Endothelial cell of umbilical vein (primary cell): Measurements from ENCODE around the gene GRK5.

Experiments
- EZH2 ChIP-seq: IDR thresholded peaks from 2 replicates; pipeline ENCODE4 v1.6.1; 2012; ENCODE audit warnings: borderline replicate concordance, low read depth, mild to moderate bottlenecking, moderate library complexity, low read length, inconsistent platforms; ENCODE audit not compliant: severe bottlenecking
- JUN ChIP-seq: IDR thresholded peaks from 2 replicates; pipeline ENCODE4 v1.6.1; 2011; ENCODE audit warnings: borderline replicate concordance, low read depth; ENCODE audit not compliant: insufficient read length, insufficient read depth
- POLR2A ChIP-seq: IDR thresholded peaks from 2 replicates; pipeline ENCODE4 v1.6.1; 2012; ENCODE audit warnings: low read depth, mild to moderate bottlenecking, control low read depth, low read length
- TF ChIP-seq, protein P1 (sequence below), 2 donors: IDR thresholded peaks; 1 replicate in 1 of 2; 2 replicates in 1 of 2; pipeline ENCODE4 v1.5.1; 2011; ENCODE audit warnings: low read length in 2 of 2, mild to moderate bottlenecking in 2 of 2, moderate library complexity in 2 of 2, control low read depth in 1 of 2, inconsistent platforms in 1 of 2, low read depth in 1 of 2; ENCODE audit not compliant: insufficient read depth in 1 of 2; ENCODE audit errors: extremely low read depth in 1 of 2
- TF ChIP-seq, protein P2 (sequence below): IDR thresholded peaks from 2 replicates; pipeline ENCODE4 v1.6.1; 2011; ENCODE audit not compliant: insufficient read depth, insufficient read length

DNA sequence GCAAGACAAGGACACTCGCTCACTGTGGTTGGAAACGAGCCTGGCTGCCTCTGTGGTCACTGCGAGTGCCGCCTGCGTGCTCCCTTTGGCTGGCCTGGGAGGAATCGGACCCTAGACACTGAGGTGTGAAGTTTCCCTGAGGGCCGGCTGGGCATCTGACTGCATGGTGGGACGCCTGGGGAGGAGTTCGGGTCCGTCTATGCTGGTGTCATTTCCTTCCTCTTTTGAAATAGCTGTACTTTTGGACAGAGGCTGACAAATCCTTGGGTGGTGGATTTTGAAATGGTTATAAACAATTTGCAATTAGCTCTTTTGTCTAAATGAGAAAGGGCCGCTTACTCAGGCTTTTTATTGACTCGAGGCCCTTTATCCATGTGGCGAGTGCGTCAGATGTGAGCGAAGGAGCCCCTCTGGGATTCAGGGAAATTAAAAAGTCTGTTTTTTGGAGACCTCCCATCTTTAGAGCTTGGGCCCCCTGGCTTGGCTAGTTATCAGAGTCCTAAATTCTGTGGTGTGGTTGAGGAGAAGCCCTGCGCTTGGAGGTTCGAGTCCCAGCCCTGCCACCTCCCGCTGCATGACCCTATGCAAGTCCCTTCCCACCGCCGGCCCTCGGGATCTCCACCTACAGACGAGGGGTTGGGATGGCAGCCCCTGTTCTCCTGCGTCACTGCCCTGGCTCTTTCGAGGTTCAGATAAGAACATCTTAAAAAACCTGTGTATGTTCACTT lies 188.1 kb downstream of the GRK5 start:
- TF ChIP-seq, protein P1, sequence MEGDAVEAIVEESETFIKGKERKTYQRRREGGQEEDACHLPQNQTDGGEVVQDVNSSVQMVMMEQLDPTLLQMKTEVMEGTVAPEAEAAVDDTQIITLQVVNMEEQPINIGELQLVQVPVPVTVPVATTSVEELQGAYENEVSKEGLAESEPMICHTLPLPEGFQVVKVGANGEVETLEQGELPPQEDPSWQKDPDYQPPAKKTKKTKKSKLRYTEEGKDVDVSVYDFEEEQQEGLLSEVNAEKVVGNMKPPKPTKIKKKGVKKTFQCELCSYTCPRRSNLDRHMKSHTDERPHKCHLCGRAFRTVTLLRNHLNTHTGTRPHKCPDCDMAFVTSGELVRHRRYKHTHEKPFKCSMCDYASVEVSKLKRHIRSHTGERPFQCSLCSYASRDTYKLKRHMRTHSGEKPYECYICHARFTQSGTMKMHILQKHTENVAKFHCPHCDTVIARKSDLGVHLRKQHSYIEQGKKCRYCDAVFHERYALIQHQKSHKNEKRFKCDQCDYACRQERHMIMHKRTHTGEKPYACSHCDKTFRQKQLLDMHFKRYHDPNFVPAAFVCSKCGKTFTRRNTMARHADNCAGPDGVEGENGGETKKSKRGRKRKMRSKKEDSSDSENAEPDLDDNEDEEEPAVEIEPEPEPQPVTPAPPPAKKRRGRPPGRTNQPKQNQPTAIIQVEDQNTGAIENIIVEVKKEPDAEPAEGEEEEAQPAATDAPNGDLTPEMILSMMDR (IDR thresholded peaks at IDR 0.05; ENCODE audit: extremely low read depth in 1 of 2, insufficient read depth in 1 of 2, low read depth in 1 of 2, low read length in 2 of 2) = no peak
- TF ChIP-seq POLR2A = no peak
- no peak for TF ChIP-seq JUN
- TF ChIP-seq, protein P2, sequence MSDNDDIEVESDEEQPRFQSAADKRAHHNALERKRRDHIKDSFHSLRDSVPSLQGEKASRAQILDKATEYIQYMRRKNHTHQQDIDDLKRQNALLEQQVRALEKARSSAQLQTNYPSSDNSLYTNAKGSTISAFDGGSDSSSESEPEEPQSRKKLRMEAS = no peak
- TF ChIP-seq EZH2 = no peak
